OCI-LY7 (cell line): ENCODE data around the gene BMP5.

ENCODE experiments used
- EZH2phosphoT487 ChIP-seq: fragments of 200-600 bp; sonication (generic); IDR thresholded peaks from 2 replicates; pipeline ENCODE4 v1.6.1; 2018; ENCODE audit warnings: low read depth, borderline replicate concordance, mild to moderate bottlenecking, mixed run types, antibody characterized with exemption, low read length, moderate library complexity, mixed read lengths
- TF ChIP-seq, protein P1 (sequence below): fragments of 200-600 bp; sonication (generic); conservative IDR thresholded peaks from 2 replicates; pipeline ENCODE4 v1.5.1; 2014; ENCODE audit warnings: mild to moderate bottlenecking, antibody characterized with exemption, low read length, moderate library complexity, mixed read lengths

DNA sequence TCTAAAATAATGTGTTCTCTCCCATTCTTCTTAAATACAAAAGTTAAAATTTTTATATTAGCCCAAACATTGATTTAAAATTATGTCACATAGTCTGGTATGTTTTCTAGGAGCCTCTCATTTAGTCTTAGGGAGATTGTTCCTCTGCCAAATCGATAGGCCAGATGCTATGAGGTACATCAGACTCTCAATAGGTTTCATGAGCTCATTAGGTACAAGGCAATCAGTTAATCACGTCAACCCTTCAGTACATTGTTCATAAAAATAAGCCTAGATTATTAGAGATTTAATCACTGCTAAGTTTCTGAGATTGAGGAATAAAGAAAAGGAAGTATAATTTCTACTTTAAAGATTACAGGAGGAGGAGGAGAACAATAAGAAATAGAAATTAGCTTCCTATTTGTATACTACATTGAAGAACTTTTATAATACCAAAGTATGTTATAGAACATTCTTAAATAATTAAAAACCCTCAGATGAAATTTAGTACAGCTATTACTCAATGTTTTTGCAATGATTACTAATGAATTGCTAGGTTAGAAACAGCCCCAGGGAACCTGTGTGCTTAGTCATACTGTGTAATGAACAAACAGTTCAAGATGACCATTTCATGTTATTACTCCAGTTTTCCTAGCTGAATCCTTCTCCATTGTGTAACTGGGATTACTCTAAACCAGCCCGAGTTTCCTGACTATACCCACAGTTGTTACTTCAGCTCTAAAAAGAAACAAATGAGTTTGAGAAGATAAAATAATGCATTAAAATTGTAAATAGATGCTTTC lies 117.0 kb downstream of the BMP5 start:
- TF ChIP-seq EZH2phosphoT487: no peak
- TF ChIP-seq, protein P1, sequence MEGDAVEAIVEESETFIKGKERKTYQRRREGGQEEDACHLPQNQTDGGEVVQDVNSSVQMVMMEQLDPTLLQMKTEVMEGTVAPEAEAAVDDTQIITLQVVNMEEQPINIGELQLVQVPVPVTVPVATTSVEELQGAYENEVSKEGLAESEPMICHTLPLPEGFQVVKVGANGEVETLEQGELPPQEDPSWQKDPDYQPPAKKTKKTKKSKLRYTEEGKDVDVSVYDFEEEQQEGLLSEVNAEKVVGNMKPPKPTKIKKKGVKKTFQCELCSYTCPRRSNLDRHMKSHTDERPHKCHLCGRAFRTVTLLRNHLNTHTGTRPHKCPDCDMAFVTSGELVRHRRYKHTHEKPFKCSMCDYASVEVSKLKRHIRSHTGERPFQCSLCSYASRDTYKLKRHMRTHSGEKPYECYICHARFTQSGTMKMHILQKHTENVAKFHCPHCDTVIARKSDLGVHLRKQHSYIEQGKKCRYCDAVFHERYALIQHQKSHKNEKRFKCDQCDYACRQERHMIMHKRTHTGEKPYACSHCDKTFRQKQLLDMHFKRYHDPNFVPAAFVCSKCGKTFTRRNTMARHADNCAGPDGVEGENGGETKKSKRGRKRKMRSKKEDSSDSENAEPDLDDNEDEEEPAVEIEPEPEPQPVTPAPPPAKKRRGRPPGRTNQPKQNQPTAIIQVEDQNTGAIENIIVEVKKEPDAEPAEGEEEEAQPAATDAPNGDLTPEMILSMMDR: no peak
